Psoas muscle (tissue), 8 donors: ENCODE results near the gene RCHY1. TPM values are rescaled to one million over a fixed set of nuclear protein-coding genes. Genes with fewer than 3 reads are reported as not detected.
"Not testable (repeated sequence)": the region's sequence is repeated elsewhere in the genome, so short reads cannot be mapped to it uniquely, and the experiment has no call there.

Source experiments
- ATAC-seq, 4 donors: fragments of 200-7000 bp; cut with Tn5 transposase; one replicate each; pipeline ENCODE4 v1.9.1; 2020; ENCODE audit warnings: moderate library complexity in 3 of 4, mild to moderate bottlenecking in 2 of 4
- DNase-seq, 2 donors: peaks; one replicate each; pipeline ENCODE4 v3.0.0-alpha.2; 2020
- H3K27ac ChIP-seq: fragments of 200-600 bp; one replicate; pipeline ENCODE4 v1.8.0; 2022
- H3K27me3 ChIP-seq, 3 donors: fragments of 200-600 bp in 1 of 3; one replicate each; pipeline versions ENCODE4 v1.6.1 to v1.8.0; 2013 to 2022; ENCODE audit warnings: low read length in 2 of 3, mild to moderate bottlenecking in 2 of 3, moderate library complexity in 1 of 3; ENCODE audit not compliant: insufficient read depth in 3 of 3
- H3K36me3 ChIP-seq, 2 donors: fragments of 200-600 bp in 1 of 2; one replicate each; pipeline versions ENCODE4 v1.6.1 to v1.8.0; 2013 to 2022; ENCODE audit warnings: low read depth in 1 of 2, mild to moderate bottlenecking in 1 of 2, moderate library complexity in 1 of 2; ENCODE audit not compliant: insufficient read depth in 1 of 2
- H3K4me1 ChIP-seq: fragments of 200-600 bp; one replicate; pipeline ENCODE4 v1.8.0; 2022
- H3K4me3 ChIP-seq: fragments of 200-600 bp; one replicate; pipeline ENCODE4 v1.8.0; 2022; ENCODE audit warnings: mild to moderate bottlenecking
- H3K9me3 ChIP-seq: fragments of 200-600 bp; one replicate; pipeline ENCODE4 v1.8.0; 2022
- CTCF ChIP-seq: fragments of 200-600 bp; IDR thresholded peaks from one replicate; pipeline ENCODE4 v1.8.0; 2022; ENCODE audit warnings: antibody characterized with exemption
- WGBS, 3 donors: extraction: QIAGEN DNeasy Blood & Tissue Kit; methylation state at CpG; one replicate each; pipeline versions ENCODE4 v1.1.6 to v1.1.7; 2013; 5-methylcytosine and 5-hydroxymethylcytosine counted together
- intact Hi-C, 2 donors: fragments of 100-400 bp; cut with DNase I; formaldehyde crosslinking; loops; one replicate each; pipeline versions ENCODE4 v1.11.0 to v1.14.2; 2022
- polyA plus RNA-seq, 3 donors: library from polyadenylated mRNA; stranded (reverse); fragments of 200-250 nt; gene quantifications; one replicate each; pipeline ENCODE4 v1.2.3, GENCODE V29; 2013
- total RNA-seq, 4 donors: library from RNA; stranded (reverse); fragmentation: NEBNext Ultra II Directional in 2 of 4; extraction: Animal tissue kit (Norgen Biotek cat#: 25700) in 2 of 4; gene quantifications; one replicate each; pipeline versions ENCODE4 v1.2.1 to v1.2.4, GENCODE V29; 2021 to 2023
- donor health status: healthy with polysubstance abuse.
- donor health status: DM: no; HTN: no; CAD: no; lungs with moderate emphysema.
- donor health status: Bipolar disorder and iron deficiency.
- donor health status: healthy.
- donor health status: DM: yes; HTN: yes; CAD: no.
- donor health status: DM: no; HTN: no; CAD: no.
- donor health status: DM: no; HTN: no; CAD: no.
- donor health status: DM: yes; HTN: yes; CAD: no.

Gene RCHY1
- total and polyA plus RNA-seq, 7 donors: 15.6 to 50.7 (median 28.2) TPM

- DNase-seq: no peak
- intact Hi-C loops: no loop called here
- Histone ChIP-seq H3K27ac (no peak overlapping the region), H3K27me3 (no peaks in the 10 kb centered on the region), H3K9me3 (no peaks in the 10 kb centered on the region), H3K4me1 (no peaks in the 10 kb centered on the region), H3K36me3 (peaks cover 3 to 83% of the 10 kb centered on the region in 2 donors), H3K4me3 (no peak overlapping the region)
- ATAC-seq: no peak
- no peak for TF ChIP-seq CTCF
These were observed 13.3 kb upstream of the RCHY1 start for GRCh38 chr4:75527482-75527881.

GRCh38 chr4:75525910-75526309, 11.7 kb upstream of the RCHY1 start:
- no peak overlapping the region for H3K4me3 ChIP-seq
- 97 to 100% (median 100%) methylated on average over 1 of the region's 1 CpG for WGBS, 3 donors
- DNase-seq (no peak), ATAC-seq (no peak)
- no peaks in the 10 kb centered on the region for H3K9me3 ChIP-seq
- no peak overlapping the region for H3K27ac ChIP-seq
- TF ChIP-seq CTCF: no peak
- intact Hi-C loops: no loop called here
- no peaks in the 10 kb centered on the region for H3K27me3 ChIP-seq
- H3K4me1 ChIP-seq: no peaks in the 10 kb centered on the region
- peaks cover 0 to 87% of the 10 kb centered on the region in 2 donors for H3K36me3 ChIP-seq

DNA sequence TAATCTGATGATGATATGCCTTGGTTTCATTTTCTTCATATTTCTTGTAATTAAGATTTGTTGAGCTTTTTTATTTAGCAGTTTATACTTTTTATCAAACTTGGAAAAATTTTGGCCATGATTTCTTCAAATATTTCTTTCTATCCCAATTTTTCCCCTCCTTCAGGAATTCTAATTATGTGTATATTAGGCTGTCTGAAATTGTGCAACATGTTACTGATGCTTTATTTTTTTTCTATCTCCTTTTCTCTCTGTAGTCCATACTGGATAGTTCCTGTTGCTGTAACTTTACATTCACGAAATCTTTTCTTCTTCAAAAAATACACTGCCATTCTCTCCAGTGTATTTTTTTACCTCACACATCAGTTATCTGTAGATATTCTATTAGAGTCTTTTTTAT, 10.9 kb upstream of the RCHY1 start:
- ATAC-seq (no peak), DNase-seq (no peak)
- no peak for TF ChIP-seq CTCF
- H3K4me3 ChIP-seq: no peak overlapping the region
- intact Hi-C loops: no loop called here
- no peaks in the 10 kb centered on the region for H3K4me1 ChIP-seq
- H3K27ac ChIP-seq: no peak overlapping the region
- 94 to 98% (median 95%) methylated on average over 1 of the region's 1 CpG for whole genome bisulfite sequencing, 3 donors
- H3K36me3 ChIP-seq: peaks cover 0 to 88% of the 10 kb centered on the region in 2 donors
- no peaks in the 10 kb centered on the region for H3K27me3 ChIP-seq
- H3K9me3 ChIP-seq: no peaks in the 10 kb centered on the region

DNA sequence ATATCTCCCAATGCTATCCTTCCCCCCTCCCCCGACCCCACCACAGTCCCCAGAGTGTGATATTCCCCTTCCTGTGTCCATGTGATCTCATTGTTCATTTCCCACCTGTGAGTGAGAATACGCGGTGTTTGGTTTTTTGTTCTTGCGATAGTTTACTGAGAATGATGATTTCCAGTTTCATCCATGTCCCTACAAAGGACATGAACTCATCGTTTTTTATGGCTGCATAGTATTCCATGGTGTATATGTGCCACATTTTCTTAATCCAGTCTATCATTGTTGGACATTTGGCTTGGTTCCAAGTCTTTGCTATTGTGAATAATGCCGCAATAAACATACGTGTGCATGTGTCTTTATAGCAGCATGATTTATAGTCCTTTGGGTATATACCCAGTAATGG, 5.2 kb upstream of the RCHY1 start:
- H3K4me3 ChIP-seq, H3K4me1 ChIP-seq, intact Hi-C loops, DNase-seq, ATAC-seq, H3K27ac ChIP-seq, H3K27me3 ChIP-seq, H3K9me3 ChIP-seq: not testable (repeated sequence)
- 80 to 97% (median 93%) methylated on average over 3 to 4 of the region's 7 CpGs for WGBS, 3 donors
- peaks cover 0 to 62% of the 10 kb centered on the region in 2 donors for H3K36me3 ChIP-seq

GRCh38 chr4:75516144-75516543, 1.9 kb upstream of the RCHY1 start:
- H3K36me3 ChIP-seq: peaks cover 0 to 36% of the 10 kb centered on the region in 2 donors
- no peak for TF ChIP-seq CTCF
- intact Hi-C loops: no loop called here
- H3K27me3 ChIP-seq: no peaks in the 10 kb centered on the region
- H3K9me3 ChIP-seq: no peaks in the 10 kb centered on the region
- no peak overlapping the region for H3K4me3 ChIP-seq
- ATAC-seq: no peak
- DNase-seq: no peak
- H3K27ac ChIP-seq: no peak overlapping the region
- H3K4me1 ChIP-seq: peaks cover 23% of the 10 kb centered on the region
- 73 to 78% (median 77%) methylated on average over 1 of the region's 1 CpG for WGBS, 3 donors
